A673 (cell line): ENCODE data around the gene SLC12A6. TPM values are rescaled to one million over a fixed set of nuclear protein-coding genes. Genes with fewer than 3 reads are reported as not detected.

Source experiments
- BruUV-seq: library from RNA; stranded (reverse); fragments of 400-500 nt; replicated peaks from 2 replicates; lab custom pipeline; 2021; lab: Mats Ljungman, UMichigan
- CTCF ChIA-PET: fragments of 300-600 bp; sonication (Branson Sonifier 250); formaldehyde crosslinking; loops from one replicate; lab custom pipeline; 2022; ENCODE audit warnings: antibody characterized with exemption; lab: Charles Lee
- POLR2A ChIA-PET: fragments of 300-600 bp; sonication (Branson Sonifier 250); formaldehyde crosslinking; loops from one replicate; lab custom pipeline; 2022; ENCODE audit warnings: antibody characterized with exemption; ENCODE audit not compliant: low non-redundant PET; lab: Charles Lee
- DNase-seq: peaks from one replicate; pipeline ENCODE4 v3.0.0-alpha.2; 2015; ENCODE audit warnings: low spot score
- H3K27ac ChIP-seq: fragments of 200-600 bp; sonication (generic); 2 replicates; pipeline ENCODE4 v1.5.1; 2016; ENCODE audit warnings: mixed run types, low read depth, mild to moderate bottlenecking, mixed read lengths, antibody characterized with exemption, low read length; ENCODE audit not compliant: poor library complexity, severe bottlenecking
- H3K27me3 ChIP-seq: fragments of 200-600 bp; sonication (generic); replicated peaks from 2 replicates; pipeline ENCODE4 v1.6.1; 2017; ENCODE audit warnings: mixed run types, low read depth, mild to moderate bottlenecking, mixed read lengths, antibody characterized with exemption, low read length; ENCODE audit not compliant: insufficient read depth, poor library complexity
- H3K36me3 ChIP-seq: fragments of 200-600 bp; sonication (generic); 2 replicates; pipeline ENCODE4 v1.6.1; 2016; ENCODE audit warnings: mixed run types, mild to moderate bottlenecking, mixed read lengths, antibody characterized with exemption, low read length; ENCODE audit not compliant: insufficient read depth, poor library complexity, severe bottlenecking
- H3K4me1 ChIP-seq: fragments of 200-600 bp; sonication (generic); 2 replicates; pipeline ENCODE4 v1.6.1; 2017; ENCODE audit warnings: mixed run types, mild to moderate bottlenecking, mixed read lengths, antibody characterized with exemption, low read length; ENCODE audit not compliant: insufficient read depth, poor library complexity, severe bottlenecking
- H3K4me3 ChIP-seq: fragments of 200-600 bp; sonication (generic); 2 replicates; pipeline ENCODE4 v1.5.1; 2016; ENCODE audit warnings: low read depth, mixed run types, mild to moderate bottlenecking, mixed read lengths, low read length; ENCODE audit not compliant: poor library complexity, severe bottlenecking
- H3K9me3 ChIP-seq: fragments of 200-600 bp; sonication (generic); 2 replicates; pipeline ENCODE4 v1.6.1; 2016; ENCODE audit warnings: mixed run types, low read depth, mild to moderate bottlenecking, mixed read lengths, antibody characterized with exemption, low read length; ENCODE audit not compliant: poor library complexity, severe bottlenecking
- EZH2 ChIP-seq: fragments of 200-600 bp; sonication (generic); IDR thresholded peaks from 2 replicates; pipeline ENCODE4 v1.6.1; 2017; ENCODE audit warnings: borderline replicate concordance, low read depth, mild to moderate bottlenecking, mixed read lengths, antibody characterized with exemption, low read length; ENCODE audit not compliant: poor library complexity, severe bottlenecking
- intact Hi-C: fragments of 100-400 bp; cut with micrococcal nuclease; formaldehyde crosslinking; loops from one replicate; pipeline ENCODE4 v1.10.0; 2022; ENCODE audit not compliant: unreplicated experiment
- total RNA-seq: library from RNA; stranded (reverse); gene quantifications from 2 replicates; pipeline ENCODE4 v1.2.3, GENCODE V29; 2021
- TF ChIP-seq, protein P1 (sequence below): fragments of 300-800, 200-600 bp; sonication (generic); conservative IDR thresholded peaks from 2 replicates; pipeline ENCODE4 v1.5.1; 2017; ENCODE audit warnings: low read depth, mild to moderate bottlenecking, antibody characterized with exemption, low read length, moderate library complexity, mixed read lengths

Gene SLC12A6
- total RNA-seq, 1 experiment from 2014 or later: 17.2 TPM

DNA sequence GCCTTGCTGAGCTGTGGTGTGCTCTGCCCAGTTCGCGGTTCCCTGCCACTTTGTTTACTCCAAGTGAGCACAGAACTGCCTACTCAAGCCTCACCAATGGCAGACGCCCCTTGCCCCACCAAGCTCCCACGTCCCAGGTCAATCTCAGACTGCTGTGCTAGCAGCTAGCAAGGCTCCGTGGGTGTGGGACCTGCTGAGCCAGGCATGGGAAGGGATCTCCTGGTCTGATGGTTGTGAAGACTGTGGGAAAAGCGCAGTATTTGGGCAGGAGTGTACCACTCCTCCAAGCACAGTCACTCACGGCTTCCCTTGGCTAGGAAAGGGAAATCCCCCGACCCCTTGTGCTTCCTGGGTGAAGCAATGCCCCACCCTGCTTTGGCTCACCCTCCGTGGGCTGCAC, 45.0 kb downstream of the SLC12A6 start:
- TF ChIP-seq, protein P1, sequence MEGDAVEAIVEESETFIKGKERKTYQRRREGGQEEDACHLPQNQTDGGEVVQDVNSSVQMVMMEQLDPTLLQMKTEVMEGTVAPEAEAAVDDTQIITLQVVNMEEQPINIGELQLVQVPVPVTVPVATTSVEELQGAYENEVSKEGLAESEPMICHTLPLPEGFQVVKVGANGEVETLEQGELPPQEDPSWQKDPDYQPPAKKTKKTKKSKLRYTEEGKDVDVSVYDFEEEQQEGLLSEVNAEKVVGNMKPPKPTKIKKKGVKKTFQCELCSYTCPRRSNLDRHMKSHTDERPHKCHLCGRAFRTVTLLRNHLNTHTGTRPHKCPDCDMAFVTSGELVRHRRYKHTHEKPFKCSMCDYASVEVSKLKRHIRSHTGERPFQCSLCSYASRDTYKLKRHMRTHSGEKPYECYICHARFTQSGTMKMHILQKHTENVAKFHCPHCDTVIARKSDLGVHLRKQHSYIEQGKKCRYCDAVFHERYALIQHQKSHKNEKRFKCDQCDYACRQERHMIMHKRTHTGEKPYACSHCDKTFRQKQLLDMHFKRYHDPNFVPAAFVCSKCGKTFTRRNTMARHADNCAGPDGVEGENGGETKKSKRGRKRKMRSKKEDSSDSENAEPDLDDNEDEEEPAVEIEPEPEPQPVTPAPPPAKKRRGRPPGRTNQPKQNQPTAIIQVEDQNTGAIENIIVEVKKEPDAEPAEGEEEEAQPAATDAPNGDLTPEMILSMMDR: no peak
- no peak for TF ChIP-seq EZH2
- no peak overlapping the region for H3K27ac ChIP-seq
- BruUV-seq: no TSS peak
- H3K4me3 ChIP-seq: no peak overlapping the region
- H3K9me3 ChIP-seq: no peaks in the 10 kb centered on the region
- no peaks in the 10 kb centered on the region for H3K27me3 ChIP-seq
- H3K4me1 ChIP-seq: peaks cover 12% of the 10 kb centered on the region
- H3K36me3 ChIP-seq: no peaks in the 10 kb centered on the region
- intact Hi-C loops: no loop called here
- ChIA-PET POLR2A (no interaction called here), CTCF (no interaction called here)
- no peak for DNase-seq

DNA sequence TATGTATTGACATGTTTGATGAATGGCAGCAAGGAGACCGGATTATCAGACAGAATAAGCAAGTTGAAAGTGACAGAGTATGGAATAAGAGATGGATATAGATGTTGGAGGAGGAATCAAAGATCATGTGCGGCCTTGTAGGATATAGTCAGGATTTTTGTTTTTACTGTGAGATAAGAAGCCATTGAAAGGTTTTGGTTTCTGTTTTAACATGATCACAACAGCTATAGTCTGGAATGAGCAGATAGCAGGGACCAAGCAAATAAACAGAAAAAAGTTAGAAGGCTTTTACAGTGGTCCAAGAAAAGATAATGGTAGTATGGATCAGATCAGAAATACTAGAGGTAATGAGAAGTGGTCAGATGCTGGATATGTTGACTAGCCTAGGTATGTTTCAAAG, 52.6 kb downstream of the SLC12A6 start:
- Histone ChIP-seq H3K27me3 (no peaks in the 10 kb centered on the region), H3K36me3 (no peaks in the 10 kb centered on the region), H3K27ac (no peak overlapping the region), H3K4me3 (no peak overlapping the region), H3K4me1 (no peaks in the 10 kb centered on the region), H3K9me3 (no peaks in the 10 kb centered on the region)
- intact Hi-C loops: no loop called here
- POLR2A ChIA-PET: no interaction called here
- CTCF ChIA-PET: no interaction called here
- no peak for TF ChIP-seq EZH2
- TF ChIP-seq, protein P1: no peak
- BruUV-seq: no TSS peak
- DNase-seq: no peak

DNA sequence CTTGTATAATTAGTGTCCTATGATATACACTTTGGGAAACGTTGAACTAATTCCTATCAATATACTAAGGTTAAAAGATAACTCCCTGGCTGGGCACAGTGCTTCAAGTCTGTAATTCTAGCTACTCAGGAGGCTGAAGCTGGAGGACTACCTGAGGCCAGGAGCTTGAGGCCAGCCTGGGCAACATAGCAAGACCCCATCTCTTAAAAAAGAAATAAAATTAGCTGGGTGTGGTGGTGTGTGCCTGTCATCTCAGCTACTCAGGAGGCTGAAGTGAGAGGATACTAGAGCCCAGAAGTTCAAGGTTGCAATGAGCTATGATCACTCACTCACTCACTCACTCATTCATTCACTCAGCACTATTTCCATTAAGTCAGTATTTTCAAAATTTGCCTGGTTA, 55.2 kb downstream of the SLC12A6 start:
- POLR2A ChIA-PET: no interaction called here
- CTCF ChIA-PET: no interaction called here
- H3K27ac ChIP-seq: no peak overlapping the region
- H3K27me3 ChIP-seq: no peaks in the 10 kb centered on the region
- TF ChIP-seq, protein P1: no peak
- TF ChIP-seq EZH2: no peak
- H3K36me3 ChIP-seq: no peaks in the 10 kb centered on the region
- no TSS peak for BruUV-seq
- DNase-seq: no peak
- no peaks in the 10 kb centered on the region for H3K9me3 ChIP-seq
- intact Hi-C loops: no loop called here
- no peaks in the 10 kb centered on the region for H3K4me1 ChIP-seq
- H3K4me3 ChIP-seq: no peak overlapping the region
